RCC 7860 (cell line): ENCODE results near the gene MAPKAP1.

Source experiments
- DNase-seq: peaks from one replicate; pipeline ENCODE4 v3.0.0-alpha.2; 2015; ENCODE audit warnings: low spot score
- FAIRE-seq: peaks from 2 replicates; lab custom pipeline; 2012; peaks lifted over from hg19 to GRCh38; lab: Jason Lieb, UNC

MAPKAP1 gene

DNA sequence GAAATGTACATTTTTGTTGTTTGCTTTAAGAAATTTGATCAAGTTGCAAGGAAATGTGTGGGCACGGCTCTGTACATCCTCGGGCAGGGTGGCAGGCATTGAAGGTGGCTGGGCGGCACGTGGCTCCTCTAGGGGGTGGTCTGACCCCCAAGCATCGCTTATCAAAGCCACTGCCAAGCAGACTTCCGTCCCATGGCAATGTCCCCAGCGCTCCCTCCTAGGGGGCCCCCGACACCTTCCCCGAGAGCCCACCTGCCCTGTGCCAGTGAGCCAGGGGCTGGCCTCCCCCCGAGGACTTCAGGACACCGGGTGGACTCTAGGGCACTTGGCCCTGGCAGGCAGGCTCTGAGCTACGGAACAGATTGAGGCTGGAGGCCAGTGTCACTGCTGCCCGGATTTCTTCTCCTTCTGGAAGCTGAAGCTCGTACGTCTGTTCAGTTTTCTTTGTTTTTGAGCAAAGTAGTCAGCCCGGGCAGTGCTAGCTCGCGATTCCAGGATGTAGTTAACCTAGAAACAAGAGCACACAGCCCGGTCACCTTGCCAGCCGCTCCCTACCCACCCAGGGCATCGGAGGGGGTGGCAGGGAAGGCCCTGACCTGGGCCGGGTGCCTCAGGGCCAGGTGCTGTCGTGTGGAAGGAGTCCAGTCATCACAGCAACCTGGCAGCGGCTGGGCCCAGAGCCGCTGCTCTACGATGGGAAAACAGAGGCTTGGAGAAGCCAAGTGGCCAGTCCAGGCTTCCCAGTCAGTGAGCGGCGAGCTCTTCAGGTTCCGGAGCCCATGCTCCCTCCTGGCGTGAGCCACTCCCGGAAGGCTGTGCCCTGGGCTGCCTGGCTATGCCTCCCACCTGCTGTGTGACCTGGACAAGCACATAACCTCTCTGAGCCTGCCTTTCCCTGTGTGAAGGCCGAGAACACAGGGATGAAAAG, 268.2 kb downstream of the MAPKAP1 start:
- FAIRE-seq (no peak), DNase-seq (no peak)

DNA sequence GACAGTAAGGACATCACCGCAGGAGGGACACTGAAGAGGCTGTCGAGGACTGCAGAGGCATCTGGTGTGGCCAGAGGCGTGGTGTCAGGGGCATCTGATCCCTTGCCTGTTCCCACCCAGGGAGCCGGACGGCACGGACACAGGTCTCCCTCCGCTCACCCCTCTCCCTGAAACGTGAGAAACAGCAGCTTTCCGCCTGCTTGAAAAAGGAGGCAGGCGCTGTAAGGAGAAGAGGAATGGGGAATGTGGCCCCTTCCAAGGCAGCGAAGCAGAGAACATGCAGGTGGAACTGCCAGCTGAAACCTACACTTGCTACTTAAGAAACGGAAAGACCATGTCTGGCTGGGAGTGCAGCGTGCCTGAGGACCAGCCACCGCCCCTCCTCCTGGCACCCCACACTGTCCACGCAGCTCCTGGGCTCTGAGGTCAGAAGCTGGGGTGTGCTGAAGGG, 269.2 kb downstream of the MAPKAP1 start:
- FAIRE-seq = no peak

DNA sequence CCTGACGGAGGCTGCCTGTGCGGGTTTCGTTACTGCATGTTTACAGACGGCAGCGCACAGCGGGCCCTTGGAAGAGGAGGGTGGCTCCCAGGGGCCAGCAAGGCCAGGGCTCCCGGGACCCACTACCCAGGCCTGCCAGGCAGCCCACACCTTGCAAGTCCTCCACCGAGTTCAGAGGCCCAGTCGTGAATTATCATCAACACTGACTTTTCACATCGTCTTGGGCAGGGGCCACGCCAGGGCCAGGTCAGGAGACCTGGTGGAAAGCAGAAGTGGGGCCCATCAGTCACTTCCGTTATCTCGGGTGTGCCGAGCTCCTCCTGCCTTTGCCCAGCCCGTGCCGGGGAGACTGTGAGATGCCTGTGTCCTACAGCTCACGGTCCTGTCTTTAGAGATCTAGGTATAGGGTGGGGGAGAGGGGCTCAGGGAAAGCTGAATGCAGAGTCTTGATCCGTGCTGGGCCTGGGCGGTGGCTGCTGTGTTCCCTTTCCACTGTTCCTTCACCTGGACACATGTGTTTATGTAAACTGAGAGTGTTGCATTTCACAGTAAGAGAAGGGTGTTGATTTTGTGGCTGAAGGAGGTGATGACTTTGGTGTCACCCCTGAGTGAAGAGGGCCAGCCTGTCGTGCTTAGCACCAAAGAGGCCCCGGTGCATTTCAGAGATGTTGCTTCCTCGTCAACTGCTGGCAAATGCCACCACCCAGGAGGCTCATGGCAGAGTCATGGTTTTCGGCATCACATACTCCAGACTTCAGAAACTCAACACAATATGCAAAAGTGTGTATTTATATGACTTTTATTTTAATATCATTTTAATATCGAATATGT, 270.2 kb downstream of the MAPKAP1 start:
- DNase-seq = no peak
- FAIRE-seq = no peak

More for the DNA sequence above, 269.2 kb downstream of the MAPKAP1 start:
- no peak for DNase-seq

- DNase-seq = no peak
- FAIRE-seq = no peak
Observed at GRCh38 chr9:125435776-125436612, 271.0 kb downstream of the MAPKAP1 start.

GRCh38 chr9:125434986-125435775, 271.8 kb downstream of the MAPKAP1 start:
- FAIRE-seq (no peak), DNase-seq (no peak)

GRCh38 chr9:125433461-125434011, 273.5 kb downstream of the MAPKAP1 start:
- FAIRE-seq (no peak), DNase-seq (no peak)

- FAIRE-seq (no peak), DNase-seq (no peak)
Observed at GRCh38 chr9:125432715-125433385, 274.2 kb downstream of the MAPKAP1 start.

DNA sequence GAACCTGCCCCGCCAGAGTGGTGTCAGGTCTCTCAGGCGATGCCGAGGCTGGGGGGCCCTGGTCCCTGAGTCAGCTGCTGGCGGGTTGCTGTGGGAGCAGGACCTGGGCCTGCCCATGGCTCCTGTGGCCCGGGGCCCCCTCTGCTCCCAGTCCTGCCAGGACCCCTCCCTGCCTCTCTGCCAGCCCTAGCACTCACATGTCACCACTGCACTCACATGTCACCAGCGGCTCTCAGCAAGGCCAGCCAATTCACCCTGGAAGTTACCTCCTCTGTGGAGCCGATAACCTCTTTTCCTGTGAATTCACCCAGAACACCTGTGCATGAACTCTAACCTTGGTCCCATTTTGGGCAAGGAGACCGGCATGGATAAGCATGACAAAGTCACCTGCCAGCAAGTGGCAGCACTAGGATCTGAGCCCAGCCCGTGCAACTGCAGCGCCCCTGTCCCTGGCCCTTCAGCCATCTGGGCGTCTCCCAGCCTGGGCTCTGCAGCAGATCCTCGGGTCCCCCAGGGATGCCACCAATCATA, 275.2 kb downstream of the MAPKAP1 start:
- no peak for FAIRE-seq
- DNase-seq = no peak

DNA sequence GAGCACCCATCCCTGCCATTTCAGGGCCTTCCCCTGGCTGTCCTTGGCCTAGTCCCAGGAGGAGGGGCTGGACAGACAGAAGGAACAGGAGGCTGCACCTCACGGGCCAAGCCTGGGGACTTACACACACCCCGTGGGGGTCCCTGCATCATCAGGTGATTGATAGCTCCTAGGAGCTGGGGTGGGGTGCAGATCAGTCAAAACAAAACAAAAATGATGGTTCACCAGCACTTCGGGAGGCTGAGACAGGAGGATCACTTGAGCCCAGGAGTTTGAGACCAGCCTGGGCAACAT, 276.0 kb downstream of the MAPKAP1 start:
- no peak for DNase-seq
- no peak for FAIRE-seq

DNA sequence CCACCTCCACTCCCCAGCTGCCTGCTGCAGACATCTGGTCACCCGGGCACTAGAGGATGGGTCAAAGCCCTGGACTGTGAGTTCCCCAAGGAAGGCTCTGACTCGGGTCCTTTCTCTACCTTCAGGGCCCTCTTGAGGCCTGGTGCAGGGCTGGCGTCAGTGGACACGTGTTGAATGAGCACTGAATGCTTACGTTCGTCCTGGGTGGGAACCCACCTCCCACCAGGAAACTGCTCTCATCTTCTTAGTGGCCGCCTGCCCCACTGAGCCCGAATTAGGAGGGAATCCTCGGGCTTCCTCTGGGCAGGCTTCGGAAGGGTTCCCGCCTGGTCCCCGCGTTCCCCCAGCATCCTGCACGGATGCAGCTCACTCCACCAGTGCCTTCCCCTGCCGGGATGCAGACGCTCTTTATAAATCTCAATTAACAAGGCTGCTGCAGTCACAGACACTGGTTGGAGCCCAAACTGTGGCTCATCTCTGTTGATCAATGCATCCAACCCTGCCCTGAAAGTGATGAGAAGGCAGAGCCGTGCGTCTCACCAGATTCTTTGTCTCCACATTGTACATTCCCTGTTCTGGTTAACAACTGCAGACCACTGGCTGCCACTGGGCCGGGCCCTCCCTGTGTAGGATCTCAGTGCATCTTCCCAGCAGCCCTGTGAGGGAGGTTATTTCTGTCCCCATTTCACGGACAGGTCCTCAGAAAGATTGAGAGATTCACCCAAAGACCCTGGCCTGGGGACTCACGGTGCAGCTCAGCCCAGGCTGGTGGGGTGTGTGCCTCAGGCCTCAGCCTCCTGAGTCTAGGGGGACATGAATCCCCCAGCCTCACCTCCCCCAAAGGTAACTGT, 276.6 kb downstream of the MAPKAP1 start:
- no peak for FAIRE-seq
- DNase-seq = no peak

GRCh38 chr9:125429476-125430160, 277.4 kb downstream of the MAPKAP1 start:
- FAIRE-seq (no peak), DNase-seq (no peak)

- DNase-seq = no peak
Observed at GRCh38 chr9:125428902-125429467, 278.0 kb downstream of the MAPKAP1 start.

DNA sequence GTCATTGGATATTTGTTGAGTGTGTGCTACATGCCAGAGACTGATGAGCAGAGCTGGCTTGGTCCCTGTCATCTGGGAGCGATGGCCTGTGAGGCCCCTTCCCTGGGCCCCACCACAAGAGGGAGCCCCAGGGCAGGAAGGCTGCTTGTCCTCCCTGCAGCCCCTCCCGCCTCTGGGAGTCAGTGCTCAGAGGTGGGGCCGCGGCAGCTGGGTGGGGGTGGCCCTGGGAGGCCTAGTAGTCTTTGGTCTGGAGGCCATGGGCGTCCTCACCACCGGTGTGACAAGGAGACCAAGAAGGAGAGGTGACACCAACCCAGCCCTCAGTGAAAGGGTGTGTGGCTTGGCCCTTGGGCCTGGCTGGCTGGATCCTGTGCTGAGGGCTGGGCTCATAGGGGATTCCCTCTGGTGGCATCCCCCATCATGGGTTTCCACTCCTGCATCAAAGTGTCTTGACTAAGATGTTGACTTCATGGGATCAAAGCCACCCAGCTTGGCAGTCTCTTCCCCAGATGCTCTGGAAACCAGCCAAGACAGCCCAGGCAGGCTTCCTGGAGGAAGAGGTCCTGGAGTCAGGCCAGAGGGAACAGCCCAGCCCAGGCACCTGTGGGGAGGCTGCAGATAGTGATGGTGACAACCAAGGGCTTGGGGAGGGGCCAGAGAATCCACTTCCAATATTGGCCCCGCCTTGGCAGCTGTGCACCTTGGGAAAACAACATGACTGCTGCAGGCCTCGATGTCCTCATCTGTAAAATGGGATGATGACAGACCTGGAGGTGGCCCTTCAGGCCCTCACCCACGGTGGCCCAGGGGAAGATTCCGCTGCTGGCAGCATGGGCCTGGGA, 278.7 kb downstream of the MAPKAP1 start:
- DNase-seq = no peak

More at GRCh38 chr9:125428902-125429467, 278.0 kb downstream of the MAPKAP1 start:
- FAIRE-seq = no peak

GRCh38 chr9:125427556-125427955, 279.5 kb downstream of the MAPKAP1 start:
- FAIRE-seq = no peak
- no peak for DNase-seq

More for the DNA sequence above, 278.7 kb downstream of the MAPKAP1 start:
- FAIRE-seq = no peak

GRCh38 chr9:125426926-125427325, 280.1 kb downstream of the MAPKAP1 start:
- FAIRE-seq = no peak

DNA sequence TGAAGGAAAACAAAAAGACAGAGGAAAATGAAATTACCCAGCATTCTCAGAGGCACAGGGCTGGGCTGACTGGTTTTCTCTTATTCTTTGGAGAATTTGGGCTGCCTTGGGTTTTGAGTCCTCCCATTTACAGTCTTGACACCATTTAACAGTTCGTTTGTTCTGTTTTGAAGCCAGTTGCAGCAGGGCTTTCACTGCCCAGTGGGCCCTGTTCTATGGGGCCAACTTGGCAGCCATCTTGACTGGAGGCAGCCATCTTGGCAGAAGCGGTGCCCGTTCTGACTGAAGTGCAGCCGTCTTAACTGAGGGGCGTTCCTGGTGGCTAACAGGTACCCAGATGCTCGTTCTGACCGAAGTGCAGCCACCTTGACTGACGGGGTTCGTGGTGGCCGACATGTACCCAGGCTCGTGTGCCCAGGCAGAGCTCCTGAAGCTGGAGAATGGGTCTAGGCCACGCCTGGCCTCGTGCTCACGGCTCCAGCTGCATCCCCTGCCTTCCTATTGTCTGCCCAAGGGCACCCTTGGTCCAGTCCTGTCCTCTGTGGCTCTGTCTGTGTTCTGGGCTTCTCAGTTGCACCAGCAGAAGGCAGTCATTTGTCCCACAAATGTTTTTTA, 281.0 kb downstream of the MAPKAP1 start:
- DNase-seq (no peak), FAIRE-seq (no peak)

More at GRCh38 chr9:125426926-125427325, 280.1 kb downstream of the MAPKAP1 start:
- DNase-seq = no peak
